Central memory CD4-positive, alpha-beta T cell (primary cell): ENCODE data around the gene PKN1.

Experiments
- DNase-seq: peaks from one replicate; pipeline ENCODE4 v3.0.0; 2022

PKN1 gene

DNA sequence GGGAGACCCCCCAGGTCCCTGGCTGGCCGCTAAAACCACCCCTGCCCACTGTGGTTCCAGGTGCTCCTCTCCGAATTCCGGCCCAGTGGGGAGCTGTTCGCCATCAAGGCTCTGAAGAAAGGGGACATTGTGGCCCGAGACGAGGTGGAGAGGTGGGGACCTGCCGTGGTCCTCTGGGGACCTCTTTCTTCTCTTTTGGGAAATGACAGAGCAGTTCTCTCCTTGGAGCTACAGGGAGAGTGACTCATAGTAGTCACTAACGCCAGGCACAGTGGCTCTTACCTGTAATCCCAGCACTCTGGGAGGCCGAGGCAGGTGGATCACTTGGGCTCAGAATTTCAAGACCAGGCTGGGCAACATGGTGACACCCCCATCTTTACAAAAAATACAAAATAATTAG, 34.7 kb downstream of the PKN1 start:
- no peak for DNase-seq

DNA sequence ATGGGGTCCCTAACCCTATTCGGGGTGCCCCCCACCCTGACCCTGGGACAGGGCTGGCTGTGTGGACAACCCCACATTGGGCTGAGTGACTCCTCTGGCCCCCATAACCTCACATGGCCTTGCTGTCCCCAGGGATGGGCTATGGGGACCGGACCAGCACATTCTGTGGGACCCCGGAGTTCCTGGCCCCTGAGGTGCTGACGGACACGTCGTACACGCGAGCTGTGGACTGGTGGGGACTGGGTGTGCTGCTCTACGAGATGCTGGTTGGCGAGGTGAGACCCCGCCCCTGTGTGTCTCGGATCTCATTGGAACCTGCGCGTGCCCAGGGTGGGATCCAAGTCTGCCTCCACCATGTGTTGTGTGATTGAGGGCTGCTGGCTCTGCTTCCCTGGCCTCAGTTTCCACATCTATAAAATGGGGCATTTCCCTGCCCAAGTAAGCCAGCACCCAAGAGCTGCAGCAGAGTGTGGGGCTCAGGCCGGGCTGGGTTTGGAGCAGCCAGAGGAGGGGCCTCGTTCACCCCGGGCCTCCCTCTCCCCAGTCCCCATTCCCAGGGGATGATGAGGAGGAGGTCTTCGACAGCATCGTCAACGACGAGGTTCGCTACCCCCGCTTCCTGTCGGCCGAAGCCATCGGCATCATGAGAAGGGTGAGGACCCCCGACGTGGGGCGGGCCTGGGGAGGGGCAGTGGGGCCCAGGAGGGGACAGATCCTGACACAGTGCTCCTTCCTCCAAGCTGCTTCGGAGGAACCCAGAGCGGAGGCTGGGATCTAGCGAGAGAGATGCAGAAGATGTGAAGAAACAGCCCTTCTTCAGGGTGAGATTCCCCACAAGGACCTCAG, 37.1 kb downstream of the PKN1 start:
- DNase-seq = no peak

DNA sequence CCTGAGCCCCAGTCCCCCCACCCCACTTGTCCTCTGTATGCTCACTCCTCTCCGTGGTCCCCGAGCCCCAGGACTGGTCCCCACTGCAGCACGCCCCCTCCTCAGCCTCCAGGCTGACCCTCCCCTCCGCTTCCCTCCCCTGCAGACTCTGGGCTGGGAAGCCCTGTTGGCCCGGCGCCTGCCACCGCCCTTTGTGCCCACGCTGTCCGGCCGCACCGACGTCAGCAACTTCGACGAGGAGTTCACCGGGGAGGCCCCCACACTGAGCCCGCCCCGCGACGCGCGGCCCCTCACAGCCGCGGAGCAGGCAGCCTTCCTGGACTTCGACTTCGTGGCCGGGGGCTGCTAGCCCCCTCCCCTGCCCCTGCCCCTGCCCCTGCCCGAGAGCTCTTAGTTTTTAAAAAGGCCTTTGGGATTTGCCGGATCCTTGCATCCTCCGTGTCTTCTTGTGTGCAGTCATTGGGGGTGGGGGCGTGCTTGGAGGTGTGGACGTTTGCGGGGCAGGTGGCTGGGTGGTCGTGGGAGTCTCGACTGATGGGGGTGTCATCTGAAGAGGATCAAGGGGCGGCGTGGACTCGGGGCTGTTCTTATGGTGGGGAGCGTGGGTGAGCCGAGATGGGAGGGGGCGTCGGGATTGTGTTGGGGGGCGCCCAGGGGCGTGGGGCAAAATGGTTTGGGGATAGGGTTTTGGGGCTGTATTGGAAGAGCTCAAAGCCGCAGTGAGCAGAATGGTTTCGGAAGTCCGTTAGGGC, 38.5 kb downstream of the PKN1 start:
- DNase-seq = no peak

DNA sequence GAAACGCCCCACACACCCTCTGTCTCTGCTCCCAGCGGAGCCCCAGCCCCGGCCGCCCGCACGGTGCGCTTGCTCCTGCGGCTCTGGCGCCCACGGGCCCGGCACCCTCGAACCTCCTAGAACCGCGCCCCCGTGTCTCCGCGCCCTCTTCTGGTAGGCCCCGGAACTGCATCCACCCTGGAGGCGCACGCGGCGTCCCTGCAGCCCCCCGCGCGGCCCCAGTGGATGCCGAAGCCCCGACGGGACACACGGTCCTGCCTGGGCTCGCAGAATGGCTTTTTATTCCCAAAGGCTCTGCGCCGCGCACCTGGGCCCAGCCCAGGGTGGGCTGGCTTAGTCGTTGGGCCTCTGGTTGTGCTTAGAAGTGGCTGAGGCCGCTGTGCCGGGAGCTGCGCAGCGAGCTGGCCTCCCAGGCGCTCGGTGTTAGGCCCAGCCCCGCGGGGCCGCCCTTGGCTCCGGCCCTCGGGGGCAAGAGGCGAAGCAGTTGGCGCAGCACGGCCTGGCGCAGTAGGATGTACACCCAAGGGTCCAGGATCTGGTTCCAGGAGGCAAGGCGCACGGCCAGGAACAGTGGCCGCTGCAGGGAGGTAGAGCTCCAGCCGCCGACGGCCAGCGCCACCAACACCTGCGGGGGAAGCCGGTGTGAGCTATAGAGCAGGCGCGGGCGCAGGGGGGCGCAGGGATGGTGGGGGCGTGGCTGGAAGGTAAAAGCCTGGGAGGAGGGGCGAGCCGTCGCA, 39.3 kb downstream of the PKN1 start:
- DNase-seq = peak; percentile 75

DNA sequence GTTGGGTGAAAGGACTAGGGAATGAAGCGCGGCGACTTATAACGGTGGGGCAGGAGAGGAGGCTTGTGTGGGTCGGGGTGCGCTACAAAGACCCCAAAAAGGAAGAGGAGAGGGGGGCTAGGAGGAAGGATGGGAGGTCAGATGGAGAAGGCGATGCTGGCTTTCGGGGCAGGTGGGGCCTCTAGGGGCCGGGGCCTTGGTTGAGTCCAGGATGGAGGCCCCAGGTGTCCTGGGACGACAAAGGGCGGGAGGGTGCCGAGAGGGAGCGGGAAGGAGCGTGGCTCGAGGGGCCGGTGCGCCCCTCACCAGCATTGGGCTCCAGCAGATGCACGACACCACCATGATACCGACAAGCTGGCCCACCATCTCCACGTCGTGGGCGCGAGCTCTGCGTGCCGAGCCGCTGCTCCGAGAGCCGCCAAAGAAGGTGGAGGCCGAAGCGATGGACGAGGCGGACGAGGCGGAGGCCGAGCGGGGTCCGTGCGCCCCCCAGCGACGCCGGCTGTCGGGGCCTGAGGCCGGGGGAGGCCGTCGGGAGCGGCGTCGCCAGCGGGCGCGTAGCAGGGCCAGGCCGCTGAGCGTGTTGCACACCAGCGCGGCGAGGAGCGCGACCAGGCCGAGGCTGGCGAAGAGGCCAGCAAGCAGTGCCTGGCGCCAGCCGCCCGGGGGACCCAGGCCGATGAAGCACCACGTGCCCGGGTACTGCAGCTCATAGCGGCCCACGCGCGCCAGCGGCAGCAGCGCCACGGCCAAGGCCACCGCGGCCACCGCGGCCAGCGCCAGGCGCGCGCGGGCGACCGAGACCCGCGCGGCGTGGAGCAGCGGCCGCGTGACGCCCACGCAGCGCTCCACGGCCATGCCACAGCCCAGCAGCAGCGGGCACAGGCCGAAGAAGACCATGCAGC, 40.2 kb downstream of the PKN1 start:
- no peak for DNase-seq

DNA sequence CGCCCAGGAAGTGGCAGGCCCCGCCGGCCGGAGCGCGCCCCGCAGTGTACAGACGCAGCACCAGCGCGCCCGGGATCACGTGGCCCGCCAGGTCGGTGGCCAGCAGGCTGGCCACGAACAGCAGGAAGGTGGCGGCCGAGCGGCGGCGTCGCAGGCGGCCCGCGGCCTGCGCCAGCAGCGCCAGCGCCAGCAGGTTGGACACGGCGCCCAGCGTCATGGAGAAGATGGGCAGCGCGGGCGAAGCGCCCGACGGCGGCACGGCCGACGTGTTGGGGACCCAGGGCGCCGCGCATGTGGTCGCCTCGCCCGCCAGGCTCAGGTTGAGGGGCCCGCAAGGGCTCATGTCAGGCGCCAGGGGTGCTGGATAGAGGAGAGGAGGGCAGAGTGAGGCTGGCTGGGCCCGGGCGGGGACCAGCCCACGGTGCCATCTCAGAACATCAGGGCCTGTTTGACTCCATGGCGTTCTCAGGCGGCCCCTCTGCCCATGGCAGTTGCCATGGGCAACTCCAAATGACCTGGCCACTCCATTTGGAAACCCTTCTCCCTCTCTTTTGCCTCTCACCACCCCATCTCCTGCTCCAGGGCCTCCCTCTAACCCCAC, 41.0 kb downstream of the PKN1 start:
- no peak for DNase-seq

DNA sequence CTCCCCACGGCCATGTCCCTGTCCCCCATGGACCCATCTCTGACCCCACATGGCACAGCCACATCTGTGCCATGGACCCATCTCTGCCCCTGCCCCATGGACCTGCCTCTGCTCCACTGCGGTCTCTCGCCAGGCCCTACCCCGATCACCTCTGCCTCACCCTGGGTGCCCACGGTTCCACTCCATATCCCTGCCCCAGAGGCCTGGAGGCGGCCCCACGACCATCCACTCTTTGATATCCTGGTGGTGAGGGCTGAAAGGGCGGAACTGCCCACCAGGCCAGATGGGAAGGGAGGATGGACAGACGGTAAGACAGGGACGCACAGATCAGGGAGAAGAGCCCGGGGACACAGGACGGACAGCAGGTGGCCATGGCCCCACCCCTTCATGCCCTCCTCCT, 41.7 kb downstream of the PKN1 start:
- DNase-seq = no peak

DNA sequence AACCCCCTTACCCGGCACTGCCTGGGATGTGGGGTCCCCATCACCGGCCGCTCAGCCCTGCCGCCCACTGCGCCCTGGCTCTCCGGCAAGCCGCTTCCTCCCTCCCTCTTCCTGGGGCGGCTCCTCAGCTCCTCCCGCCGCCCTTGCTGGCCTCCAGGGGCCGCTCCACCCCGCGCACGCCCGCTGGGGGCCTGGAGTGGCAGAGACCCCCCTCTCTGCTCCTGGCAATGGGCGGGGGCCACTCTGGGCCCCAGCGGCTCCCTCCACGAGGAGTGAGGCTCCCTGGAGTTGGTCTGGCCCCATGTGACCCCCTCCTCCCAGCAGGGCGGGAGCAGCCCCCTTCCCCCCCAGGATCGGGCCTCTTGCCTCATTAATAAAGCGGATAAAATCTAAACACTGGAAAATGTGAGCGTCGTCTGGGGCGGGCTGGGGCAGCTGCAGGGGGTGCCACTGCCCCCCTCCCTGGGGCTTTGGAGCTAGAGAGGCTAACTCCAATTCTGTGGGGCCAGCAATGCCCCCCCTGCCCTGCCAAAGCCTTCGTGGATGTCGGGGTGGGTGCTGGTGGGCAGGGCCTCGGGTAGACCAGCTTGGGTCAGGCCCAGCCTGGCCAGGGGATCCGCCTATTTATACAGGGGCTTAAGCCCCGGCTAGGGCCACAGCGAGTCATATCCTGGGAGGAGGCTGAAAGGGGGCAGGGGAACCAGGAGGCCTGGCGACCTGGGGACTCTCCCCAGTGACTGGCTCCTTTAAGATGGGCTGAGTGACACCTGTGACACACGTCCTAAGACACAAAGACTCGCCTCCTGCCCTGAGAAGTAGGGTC, 42.4 kb downstream of the PKN1 start, which contains the start of gene PTGER1:
TSS of gene PTGER1 (minus strand) at position 104 of the 823 bp plus-strand sequence. CDS start 1,034 bp downstream, outside the sequence.
- no peak for DNase-seq

DNA sequence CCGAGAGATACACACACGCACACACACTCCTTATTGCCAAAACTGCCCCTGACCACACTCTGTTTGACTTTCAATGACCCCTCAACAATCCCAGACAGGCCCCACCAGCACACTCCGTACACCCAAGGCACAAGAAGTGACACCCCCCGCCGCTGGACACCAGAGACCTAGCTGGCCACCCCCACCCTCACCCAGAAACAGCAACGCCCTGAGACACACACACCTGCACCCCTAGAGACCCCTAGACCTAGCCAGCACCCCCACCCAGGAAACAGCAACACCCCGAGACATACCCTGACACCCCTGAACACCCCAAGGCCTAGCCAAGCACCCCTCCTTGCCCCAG, 43.2 kb downstream of the PKN1 start:
- DNase-seq = no peak

DNA sequence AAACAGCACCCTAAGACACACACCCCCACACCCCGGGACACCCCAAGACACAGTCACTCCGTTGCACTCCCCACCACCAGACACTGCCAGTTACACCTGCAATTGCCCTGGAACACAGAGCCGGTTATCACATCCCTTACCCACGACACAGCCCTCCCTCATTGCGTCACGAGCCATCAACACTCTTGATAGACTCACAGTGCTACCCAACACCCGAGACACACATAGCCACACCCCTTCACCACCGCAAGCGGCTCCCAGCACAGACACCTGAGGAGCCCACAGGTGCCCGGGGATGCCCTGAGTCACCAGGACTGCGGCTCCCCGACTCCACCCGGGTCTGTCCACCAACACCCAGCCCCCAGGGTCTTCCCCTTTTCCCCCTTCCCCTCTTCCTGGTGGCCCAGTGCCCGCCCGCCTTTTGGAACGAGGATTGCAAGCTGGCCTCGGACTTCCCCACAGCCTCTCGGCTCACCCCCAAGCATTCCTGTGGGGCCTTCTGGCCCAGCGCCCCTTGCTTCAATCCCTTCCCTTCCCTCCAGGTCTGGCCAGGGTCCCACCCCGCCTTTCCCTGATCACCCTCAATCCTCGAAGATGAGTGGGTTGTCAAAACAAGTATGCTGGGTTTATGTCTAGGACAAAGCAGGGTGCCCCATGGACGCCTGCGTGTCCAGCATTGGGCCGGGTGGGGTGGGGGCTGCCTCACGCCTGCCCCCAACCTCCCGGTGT, 43.7 kb downstream of the PKN1 start:
- peak; percentile 40 for DNase-seq

DNA sequence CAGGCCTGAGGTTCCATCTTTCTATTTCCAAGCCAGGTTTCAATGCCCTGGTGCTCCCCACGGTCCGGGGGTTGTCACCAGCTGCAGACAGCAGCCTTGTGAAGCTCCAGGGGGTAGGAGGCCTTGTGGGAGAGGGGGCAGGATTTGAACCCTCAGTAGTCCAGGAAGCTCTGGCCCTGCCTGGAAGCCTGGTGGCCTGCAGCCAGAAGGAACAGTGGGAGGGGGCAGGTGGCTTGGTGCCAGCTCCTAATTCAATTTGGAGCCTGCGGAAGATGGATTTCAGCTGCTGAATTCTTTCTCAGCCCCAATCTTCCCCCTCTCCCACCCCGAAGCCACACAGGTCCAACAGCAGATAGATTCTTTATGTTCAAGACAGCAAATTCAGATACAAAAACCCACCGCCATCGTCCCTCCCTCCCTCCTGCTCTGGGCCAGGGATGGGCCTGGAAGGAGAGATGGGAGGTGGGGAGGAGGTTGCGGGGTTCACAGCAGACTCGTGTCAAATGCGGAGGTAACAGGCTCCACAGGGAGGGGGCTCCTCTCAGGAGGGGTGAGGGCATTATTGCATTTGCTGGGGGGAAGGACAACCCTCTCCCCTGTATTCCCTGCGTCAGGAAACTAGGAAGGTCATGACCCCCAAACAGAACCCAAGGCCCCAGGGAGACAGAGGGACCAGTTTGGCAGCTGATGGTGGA, 44.5 kb downstream of the PKN1 start:
- DNase-seq = no peak

DNA sequence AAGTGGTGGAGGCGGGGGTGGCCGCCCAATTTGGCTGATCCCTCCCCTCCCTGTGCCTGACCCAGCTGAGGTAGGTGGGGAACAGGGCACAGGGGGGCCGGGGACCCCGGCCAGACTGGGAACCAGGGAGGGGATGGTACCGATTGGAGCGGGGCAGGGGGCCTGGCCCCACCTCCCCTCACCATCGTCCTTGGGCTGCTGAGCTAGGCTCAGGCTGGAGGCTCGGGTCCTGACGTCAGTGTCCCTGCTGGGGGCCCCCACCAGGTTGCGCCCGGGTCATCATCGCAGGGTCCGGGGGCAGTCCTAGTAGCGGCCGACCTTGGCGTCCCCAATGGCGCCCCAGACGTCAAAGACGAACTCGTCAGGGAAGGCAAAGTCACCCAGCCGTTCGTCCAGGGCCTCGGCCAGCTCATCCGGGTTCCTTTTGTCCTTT, 45.0 kb downstream of the PKN1 start:
- no peak for DNase-seq

DNA sequence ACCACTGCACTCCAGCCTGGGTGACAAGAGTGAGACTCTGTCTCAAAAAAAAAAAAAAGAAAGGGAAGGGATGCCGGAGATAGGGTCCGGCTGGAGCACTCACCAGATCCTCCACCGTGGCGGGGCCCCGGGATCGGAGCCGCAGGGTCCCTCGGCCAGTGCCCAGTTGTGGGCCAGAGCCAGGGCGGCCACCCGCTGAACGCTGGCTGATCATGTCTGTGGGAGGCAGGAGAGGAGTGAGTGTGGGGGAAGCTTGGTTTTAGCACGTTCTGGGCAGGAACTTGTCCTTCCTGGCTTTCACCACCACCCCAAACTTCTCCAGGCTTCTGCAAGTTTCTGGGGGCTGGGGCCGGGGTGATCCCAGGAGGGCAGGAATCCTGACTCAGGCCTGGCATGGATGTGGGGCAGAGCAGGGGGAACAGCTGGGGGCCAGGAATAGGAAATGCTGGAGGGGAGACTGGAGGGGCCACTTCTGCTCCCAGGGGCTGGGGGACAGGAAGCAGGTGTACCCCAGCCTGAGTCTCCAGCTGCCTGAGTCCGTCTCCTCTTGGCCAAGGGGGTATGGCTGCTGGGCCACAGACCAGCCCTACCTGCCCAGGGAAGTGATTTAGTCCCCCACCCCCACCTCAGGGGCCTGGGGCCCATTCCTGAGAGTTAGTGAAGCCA, 46.3 kb downstream of the PKN1 start:
- no peak for DNase-seq

DNA sequence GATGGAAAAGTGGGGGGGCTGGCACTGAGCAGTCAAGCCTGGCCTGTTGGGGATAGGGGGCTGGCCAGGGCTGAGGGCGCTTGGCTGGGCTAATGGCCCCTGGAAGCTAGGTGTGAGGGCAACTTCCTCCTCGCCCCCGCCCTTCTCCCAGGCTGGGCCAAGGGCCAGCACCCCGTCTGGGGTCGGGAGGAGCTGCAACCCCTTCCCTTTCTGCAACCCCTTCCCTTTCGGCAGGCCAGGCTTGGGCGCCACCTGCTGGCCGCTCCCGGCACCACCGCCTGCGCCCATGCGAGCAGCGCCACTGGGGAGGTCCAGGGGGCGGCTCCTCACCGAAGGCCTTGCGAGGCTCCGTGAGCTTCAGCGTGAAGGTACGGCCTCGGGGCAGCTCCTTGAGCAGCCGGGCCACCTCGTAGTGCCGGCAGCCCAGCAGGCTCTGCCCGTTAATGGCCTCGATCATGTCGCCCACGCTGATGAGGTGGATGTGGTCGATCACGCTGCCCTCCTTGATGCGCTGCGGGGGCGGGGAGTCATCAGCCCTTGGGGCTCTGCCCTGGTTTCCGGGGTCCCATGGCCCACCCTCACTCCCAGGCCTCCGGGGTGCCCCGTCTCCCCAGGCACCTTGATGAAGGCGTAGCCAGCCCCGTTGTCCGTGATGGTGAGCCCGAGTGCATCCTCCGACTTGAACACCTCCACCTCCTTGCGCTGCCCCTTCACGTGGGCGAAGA, 47.0 kb downstream of the PKN1 start:
- peak; percentile 57 for DNase-seq

DNA sequence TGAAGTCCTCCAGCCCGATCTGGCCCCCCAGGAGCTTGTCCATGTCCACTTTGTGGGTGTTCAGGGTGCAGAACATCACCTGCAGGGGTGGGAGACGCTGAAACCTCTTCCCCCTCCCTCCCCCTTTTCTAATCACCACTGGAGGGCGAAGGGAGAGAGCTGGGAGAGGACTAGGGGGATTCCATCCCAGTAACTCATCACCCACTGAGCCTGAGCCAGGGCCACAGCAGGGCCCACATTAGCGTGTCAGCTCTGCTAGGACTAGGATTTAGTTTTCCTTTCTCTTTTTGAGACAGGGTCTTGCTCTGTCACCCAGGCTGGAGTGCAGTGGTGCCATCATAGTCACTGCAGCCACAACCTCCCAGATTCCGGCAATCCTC, 47.6 kb downstream of the PKN1 start:
- no peak for DNase-seq

DNA sequence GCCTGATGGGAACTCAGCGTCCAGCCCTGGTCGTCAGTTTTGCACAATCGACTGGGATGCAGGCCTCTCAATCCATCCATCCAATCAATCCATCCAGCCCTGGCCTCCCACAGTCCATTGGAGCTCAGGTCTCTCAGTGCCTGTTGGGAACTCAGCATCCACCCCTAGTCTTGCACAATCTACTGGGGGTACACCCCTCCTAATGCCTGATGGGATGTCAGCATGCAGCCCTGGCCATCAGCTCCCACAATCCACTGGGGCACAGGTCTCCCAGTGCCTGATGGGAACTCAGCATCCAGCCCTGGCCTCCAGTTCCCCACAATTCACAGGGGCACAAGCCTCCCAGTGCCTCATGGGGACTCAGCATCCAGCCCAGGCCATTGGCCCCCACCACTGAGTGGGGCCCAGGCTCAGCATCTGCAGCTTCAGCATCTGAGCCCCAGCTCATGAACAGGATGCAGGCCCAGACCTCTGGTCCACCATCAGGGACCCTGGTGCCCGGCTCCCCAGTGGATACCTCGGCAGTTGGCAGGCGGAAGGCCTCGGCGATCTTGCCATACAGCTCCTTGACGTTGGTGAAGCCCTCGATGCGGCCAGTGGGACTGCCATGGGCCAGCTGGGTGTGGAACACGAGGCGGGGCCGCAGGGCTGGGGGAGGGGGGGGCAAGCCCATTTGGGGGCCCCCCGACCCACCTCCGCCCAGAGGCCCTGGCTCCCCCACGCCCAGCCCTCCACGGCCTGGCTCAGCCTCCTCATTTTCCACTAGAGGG, 49.3 kb downstream of the PKN1 start:
- no peak for DNase-seq

DNA sequence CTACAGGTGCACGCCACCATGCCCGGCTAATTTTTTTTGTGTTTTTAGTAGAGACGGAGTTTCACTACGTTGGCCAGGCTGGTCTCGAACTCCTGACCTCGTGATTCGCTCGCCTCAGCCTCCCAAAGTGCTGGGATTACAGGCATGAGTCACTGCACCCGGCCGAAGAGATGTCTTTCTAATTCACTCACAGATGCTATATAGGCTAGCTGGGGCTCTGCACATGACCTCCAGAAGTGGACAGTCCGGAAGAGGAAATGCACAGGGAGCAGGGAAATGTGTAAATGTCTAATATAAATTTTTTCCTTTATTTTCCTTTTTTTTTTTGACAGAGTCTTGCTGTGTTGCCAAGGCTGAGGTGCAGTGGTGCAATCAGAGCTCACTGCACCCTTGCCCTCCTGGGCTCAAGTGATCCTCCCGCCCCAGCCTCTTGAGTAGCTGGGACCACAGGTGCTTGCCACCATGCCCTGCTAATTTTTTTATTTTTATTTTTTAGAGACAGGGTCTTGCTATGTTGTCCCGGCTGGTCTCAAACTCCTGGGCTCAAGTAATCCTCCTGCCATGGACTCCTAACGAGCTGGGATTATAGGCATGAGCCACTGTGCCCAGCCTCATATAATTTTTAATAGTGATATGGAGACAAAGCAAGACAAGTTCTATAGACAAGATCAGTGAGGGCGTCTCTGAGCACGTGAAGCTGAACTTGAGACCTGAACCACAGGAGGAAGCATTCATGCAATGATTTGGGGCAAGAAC, 54.4 kb downstream of the PKN1 start:
- no peak for DNase-seq
